Measurements from ENCODE around the gene CISD3.

GRCh38 chr17:38779965-38780752 is 50.0 kb downstream of the CISD3 start:
- TF ChIP-seq CTCF (IDR thresholded peaks at IDR 0.05 in 4 of 5, conservative IDR thresholded peaks at IDR 0.05 in 1 of 5) (no peak), POLR2A (IDR thresholded peaks at IDR 0.05) (no peak)

Measured in gastrocnemius medialis (tissue), 4 donors.